ENCODE measurements around the gene RBL2. TPM values are rescaled to one million over a fixed set of nuclear protein-coding genes. Genes with fewer than 3 reads are reported as not detected.

RBL2 gene
- total RNA-seq, 1 donor from 2014 or later = 101 TPM

DNA sequence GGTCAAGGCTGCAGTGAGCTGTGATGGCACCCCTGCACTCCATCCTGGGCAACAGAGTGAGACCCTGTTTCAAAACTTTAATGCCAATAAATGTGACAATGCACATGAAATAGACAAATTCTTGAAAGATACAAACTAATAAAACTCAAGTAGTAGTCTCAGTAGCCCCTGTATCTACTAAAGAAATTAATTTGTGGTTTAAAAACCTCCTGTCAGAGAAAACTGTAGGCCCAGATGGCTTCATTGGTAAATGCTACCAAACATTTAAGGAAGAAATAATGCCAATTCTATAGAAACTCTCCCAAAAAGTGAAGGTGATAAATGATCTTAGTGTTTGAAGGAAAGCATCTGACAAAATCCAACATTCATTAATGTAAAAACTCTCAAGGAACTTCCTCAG, 52.0 kb downstream of the RBL2 start:
- intact Hi-C loops (cut with DNase I) = no loop called here
- Histone ChIP-seq H3K27ac (no peak overlapping the region), H3K9me3 (no peaks in the 10 kb centered on the region), H3K4me3 (no peak overlapping the region), H3K4me1 (no peaks in the 10 kb centered on the region), H3K27me3 (no peaks in the 10 kb centered on the region), H3K36me3 (peaks cover 0 to 73% of the 10 kb centered on the region in 2 donors)
- no peak for TF ChIP-seq POLR2A (IDR thresholded peaks at IDR 0.05)
- no peak for TF ChIP-seq POLR2AphosphoS5 (IDR thresholded peaks at IDR 0.05; ENCODE audit: insufficient read depth in 1 of 2, low read depth in 1 of 2)
- TF ChIP-seq, protein P1, sequence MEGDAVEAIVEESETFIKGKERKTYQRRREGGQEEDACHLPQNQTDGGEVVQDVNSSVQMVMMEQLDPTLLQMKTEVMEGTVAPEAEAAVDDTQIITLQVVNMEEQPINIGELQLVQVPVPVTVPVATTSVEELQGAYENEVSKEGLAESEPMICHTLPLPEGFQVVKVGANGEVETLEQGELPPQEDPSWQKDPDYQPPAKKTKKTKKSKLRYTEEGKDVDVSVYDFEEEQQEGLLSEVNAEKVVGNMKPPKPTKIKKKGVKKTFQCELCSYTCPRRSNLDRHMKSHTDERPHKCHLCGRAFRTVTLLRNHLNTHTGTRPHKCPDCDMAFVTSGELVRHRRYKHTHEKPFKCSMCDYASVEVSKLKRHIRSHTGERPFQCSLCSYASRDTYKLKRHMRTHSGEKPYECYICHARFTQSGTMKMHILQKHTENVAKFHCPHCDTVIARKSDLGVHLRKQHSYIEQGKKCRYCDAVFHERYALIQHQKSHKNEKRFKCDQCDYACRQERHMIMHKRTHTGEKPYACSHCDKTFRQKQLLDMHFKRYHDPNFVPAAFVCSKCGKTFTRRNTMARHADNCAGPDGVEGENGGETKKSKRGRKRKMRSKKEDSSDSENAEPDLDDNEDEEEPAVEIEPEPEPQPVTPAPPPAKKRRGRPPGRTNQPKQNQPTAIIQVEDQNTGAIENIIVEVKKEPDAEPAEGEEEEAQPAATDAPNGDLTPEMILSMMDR (IDR thresholded peaks at IDR 0.05) = no peak
- DNase-seq (ENCODE audit: extremely low spot score in 2 of 2) = no peak

DNA sequence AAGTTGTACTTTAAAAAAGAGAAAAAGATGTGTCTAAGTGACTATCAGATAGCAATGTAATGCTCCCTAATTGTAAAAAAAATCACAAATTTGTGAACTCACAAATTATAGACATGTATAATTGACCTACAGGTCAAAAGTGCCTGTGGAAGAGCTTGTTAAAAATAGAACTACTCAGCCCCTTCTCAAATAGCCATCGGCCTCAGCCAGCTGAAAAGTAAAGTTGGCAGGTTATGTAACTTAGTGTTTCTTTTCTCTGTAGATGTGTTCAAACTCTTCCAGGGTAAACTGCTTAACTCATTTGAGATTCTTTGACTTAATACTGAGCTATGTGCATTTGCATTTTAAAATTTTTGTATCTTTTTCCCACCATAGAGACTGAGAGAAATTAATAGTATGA, 55.5 kb downstream of the RBL2 start:
- intact Hi-C loops (cut with DNase I) = no loop called here
- H3K27ac ChIP-seq = no peak overlapping the region
- peaks cover 0 to 59% of the 10 kb centered on the region in 2 donors for H3K36me3 ChIP-seq

DNA sequence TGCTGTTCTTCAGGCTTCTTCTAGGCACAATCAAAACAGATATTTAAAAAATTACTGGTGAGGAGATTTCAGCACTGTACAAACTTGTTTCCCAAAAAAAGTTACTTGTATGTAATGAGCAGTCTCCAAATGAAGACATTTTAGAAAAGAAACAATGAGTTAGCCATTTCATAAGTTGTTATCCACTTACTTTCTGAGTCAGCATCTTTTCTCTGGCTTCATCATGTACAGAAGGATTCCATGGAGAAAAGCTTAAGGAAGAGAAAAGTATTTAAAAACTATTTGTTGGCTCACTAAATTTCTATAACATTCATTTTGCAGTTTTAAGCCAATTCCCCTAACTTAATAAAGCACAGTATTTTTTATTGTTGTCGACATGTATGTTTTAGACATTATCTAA, 58.2 kb downstream of the RBL2 start:
- intact Hi-C loops (cut with DNase I) = no loop called here
- H3K9me3 ChIP-seq = no peaks in the 10 kb centered on the region
- DNase-seq (ENCODE audit: extremely low spot score in 2 of 2) = no peak
- H3K4me1 ChIP-seq = no peaks in the 10 kb centered on the region
- H3K36me3 ChIP-seq = peaks cover 0 to 58% of the 10 kb centered on the region in 2 donors
- H3K27me3 ChIP-seq = no peaks in the 10 kb centered on the region
- TF ChIP-seq POLR2AphosphoS5 (IDR thresholded peaks at IDR 0.05; ENCODE audit: insufficient read depth in 1 of 2, low read depth in 1 of 2) (no peak), POLR2A (IDR thresholded peaks at IDR 0.05) (no peak)
- TF ChIP-seq, protein P1 (IDR thresholded peaks at IDR 0.05) = no peak
- H3K27ac ChIP-seq = no peak overlapping the region
- H3K4me3 ChIP-seq = no peak overlapping the region

More for the DNA sequence above, 55.5 kb downstream of the RBL2 start:
- Histone ChIP-seq H3K4me1 (no peaks in the 10 kb centered on the region), H3K9me3 (no peaks in the 10 kb centered on the region), H3K27me3 (no peaks in the 10 kb centered on the region), H3K4me3 (no peak overlapping the region)
- TF ChIP-seq POLR2AphosphoS5 (IDR thresholded peaks at IDR 0.05; ENCODE audit: insufficient read depth in 1 of 2, low read depth in 1 of 2) (no peak), POLR2A (IDR thresholded peaks at IDR 0.05) (no peak)
- TF ChIP-seq, protein P1 (IDR thresholded peaks at IDR 0.05) = no peak
- no peak for DNase-seq (ENCODE audit: extremely low spot score in 2 of 2)

DNA sequence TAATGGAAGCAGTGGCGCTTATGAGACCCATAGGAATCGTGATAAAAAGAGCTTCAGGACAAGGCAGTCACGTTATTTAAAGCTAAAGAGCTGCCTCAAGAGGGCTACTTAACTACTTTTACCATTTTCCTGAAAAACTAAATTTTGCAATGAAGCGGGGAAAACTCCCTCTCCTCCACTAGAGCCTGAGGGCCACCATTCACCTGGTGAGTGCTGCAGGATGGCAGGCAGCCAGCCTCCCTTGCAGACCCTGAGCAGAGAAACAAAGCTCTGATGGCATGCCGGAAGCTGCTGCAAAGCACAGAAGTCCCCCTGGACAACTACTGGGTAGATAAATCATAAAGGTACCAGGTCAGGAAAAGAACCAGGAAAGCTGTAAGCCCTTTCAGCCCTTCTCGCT, 60.4 kb downstream of the RBL2 start:
- Histone ChIP-seq H3K36me3 (peaks cover 0 to 70% of the 10 kb centered on the region in 2 donors), H3K27me3 (no peaks in the 10 kb centered on the region), H3K27ac (no peak overlapping the region), H3K9me3 (no peaks in the 10 kb centered on the region), H3K4me3 (no peak overlapping the region), H3K4me1 (no peaks in the 10 kb centered on the region)
- TF ChIP-seq, protein P1 (IDR thresholded peaks at IDR 0.05) = no peak
- TF ChIP-seq POLR2AphosphoS5 (IDR thresholded peaks at IDR 0.05; ENCODE audit: insufficient read depth in 1 of 2, low read depth in 1 of 2) (no peak), POLR2A (IDR thresholded peaks at IDR 0.05) (no peak)
- intact Hi-C loops (cut with DNase I) = no loop called here
- no peak for DNase-seq (ENCODE audit: extremely low spot score in 2 of 2)

DNA sequence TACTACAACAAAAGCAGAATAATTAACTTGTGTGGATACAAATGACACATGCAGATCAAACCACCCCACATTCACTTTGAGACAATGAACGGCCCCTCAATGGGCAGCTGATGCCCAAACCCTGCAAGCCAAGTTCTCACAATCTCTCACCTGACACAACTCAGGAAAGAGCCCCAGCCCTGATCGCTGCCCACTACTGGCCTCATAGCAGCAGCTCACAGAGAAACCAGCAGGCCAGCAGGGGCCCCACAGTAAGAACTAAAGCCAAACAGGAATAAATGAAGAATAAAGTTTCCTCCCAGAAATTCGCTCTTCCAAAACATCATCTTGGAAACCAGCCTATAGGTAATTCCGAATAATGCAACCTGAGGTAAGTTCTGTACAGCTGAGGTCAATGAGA, 61.1 kb downstream of the RBL2 start:
- Histone ChIP-seq H3K4me1 (peaks cover 5% of the 10 kb centered on the region), H3K4me3 (no peak overlapping the region), H3K9me3 (no peaks in the 10 kb centered on the region), H3K36me3 (peaks cover 0 to 65% of the 10 kb centered on the region in 2 donors), H3K27ac (no peak overlapping the region), H3K27me3 (no peaks in the 10 kb centered on the region)
- TF ChIP-seq, protein P1 (IDR thresholded peaks at IDR 0.05) = no peak
- no peak for DNase-seq (ENCODE audit: extremely low spot score in 2 of 2)
- intact Hi-C loops (cut with DNase I) = no loop called here
